Activated CD8-positive, alpha-beta T cell treated with anti-CD3 and anti-CD28 coated beads, Interleukin-2, amount 10 ng/mL, durations not matched to agents 7 days and 5 days (primary cell): ENCODE measurements around the gene PHLDA3. TPM values are rescaled to one million over a fixed set of nuclear protein-coding genes. Genes with fewer than 3 reads are reported as not detected.
"Not testable (repeated sequence)": the region's sequence is repeated elsewhere in the genome, so short reads cannot be mapped to it uniquely, and the experiment has no call there.

ENCODE experiments used
- ATAC-seq: fragments of 150-1000 bp; cut with Tn5 transposase; one replicate; pipeline ENCODE4 v1.10.0; 2021; ENCODE audit warnings: moderate library complexity
- CTCF ChIA-PET: fragments of 350-600 bp; sonication (Branson Sonifier 250); formaldehyde crosslinking; loops from one replicate; lab custom pipeline; 2021; ENCODE audit warnings: antibody characterized with exemption; lab: Charles Lee
- POLR2A ChIA-PET: fragments of 350-600 bp; sonication (Branson Sonifier 250); formaldehyde crosslinking; loops from one replicate; lab custom pipeline; 2021; ENCODE audit warnings: antibody characterized with exemption; lab: Charles Lee
- DNase-seq: peaks from one replicate; pipeline ENCODE4 v3.0.0-alpha.2; 2020
- H3K27ac Mint-ChIP-seq: one replicate; pipeline ENCODE4 v1.8.0; 2021; ENCODE audit warnings: mild to moderate bottlenecking, mixed read lengths
- H3K27me3 Mint-ChIP-seq: one replicate; pipeline ENCODE4 v1.8.0; 2021; ENCODE audit warnings: low read depth, mixed read lengths
- H3K36me3 Mint-ChIP-seq: one replicate; pipeline ENCODE4 v1.8.0; 2021; ENCODE audit warnings: low read depth, mixed read lengths
- H3K4me1 Mint-ChIP-seq: one replicate; pipeline ENCODE4 v1.8.0; 2021; ENCODE audit warnings: low read depth, mixed read lengths
- H3K4me3 Mint-ChIP-seq: one replicate; pipeline ENCODE4 v1.8.0; 2021; ENCODE audit warnings: mild to moderate bottlenecking, mixed read lengths
- H3K9me3 Mint-ChIP-seq: one replicate; pipeline ENCODE4 v1.8.0; 2022; ENCODE audit warnings: mixed read lengths; ENCODE audit not compliant: insufficient read depth
- total RNA-seq, 2 experiments: library from RNA; stranded (reverse); gene quantifications; one replicate each; pipeline ENCODE4 v1.2.3, GENCODE V29; 2021

PHLDA3 gene
- total RNA-seq, 2 experiments from 2014 or later, result 17.3 to 18.7 TPM

GRCh38 chr1:201485184-201485774, 16.3 kb upstream of the PHLDA3 start:
- no peak for ATAC-seq
- Mint-ChIP-seq H3K4me3 (no peak overlapping the region), H3K27me3 (peaks cover 13% of the 10 kb centered on the region), H3K36me3 (peaks cover 38% of the 10 kb centered on the region), H3K9me3 (no peaks in the 10 kb centered on the region), H3K27ac (no peak overlapping the region), H3K4me1 (peaks cover 24% of the 10 kb centered on the region)
- ChIA-PET POLR2A (no interaction called here), CTCF (interaction anchor here (1.8 to 5.1 kb wide), 3 partner anchors 17 to 50 kb away, joined by 8 to 82 read pairs (median 53); no protein-coding TSS in a partner anchor)
- no peak for DNase-seq

- Mint-ChIP-seq H3K27me3 (peaks cover 13% of the 10 kb centered on the region), H3K9me3 (no peaks in the 10 kb centered on the region), H3K27ac (peak overlapping the region; percentile 21), H3K4me3 (no peak overlapping the region), H3K36me3 (peaks cover 29% of the 10 kb centered on the region), H3K4me1 (peaks cover 31% of the 10 kb centered on the region)
- ATAC-seq (no peak), DNase-seq (no peak)
- ChIA-PET CTCF (interaction anchor here (1.1 to 7.7 kb wide), 7 partner anchors 8 to 33 kb away, joined by 5 to 373 read pairs (median 40); partner anchors contain the start of genes CSRP1 and PHLDA3), POLR2A (interaction anchor here (3.0 to 3.3 kb wide), 2 partner anchors 24 to 29 kb away, joined by 11 to 17 read pairs; partner anchors contain the start of gene CSRP1)
Measured at GRCh38 chr1:201483373-201483949, 14.5 kb upstream of the PHLDA3 start.

- H3K27me3 Mint-ChIP-seq, result peaks cover 13% of the 10 kb centered on the region
- POLR2A ChIA-PET, result interaction anchor here (1.0 to 3.3 kb wide), 3 partner anchors 24 to 30 kb away, joined by 3 to 17 read pairs (median 11); partner anchors contain the start of gene CSRP1
- H3K9me3 Mint-ChIP-seq, result no peaks in the 10 kb centered on the region
- DNase-seq (no peak), ATAC-seq (no peak)
- H3K4me3 Mint-ChIP-seq, result no peak overlapping the region
- H3K36me3 Mint-ChIP-seq, result peaks cover 24% of the 10 kb centered on the region
- CTCF ChIA-PET, result interaction anchor here (0.9 to 7.7 kb wide), 19 partner anchors 9 to 77 kb away, joined by 3 to 373 read pairs (median 9); partner anchors contain the start of genes CSRP1 and PHLDA3
- peaks cover 31% of the 10 kb centered on the region for H3K4me1 Mint-ChIP-seq
- no peak overlapping the region for H3K27ac Mint-ChIP-seq
Measured at GRCh38 chr1:201482755-201483154, 13.8 kb upstream of the PHLDA3 start.

GRCh38 chr1:201481761-201482493, 12.9 kb upstream of the PHLDA3 start:
- POLR2A ChIA-PET, result interaction anchor here (0.6 to 3.3 kb wide), 12 partner anchors 12 to 55 kb away, joined by 3 to 17 read pairs (median 4); partner anchors contain the start of genes CSRP1 and PHLDA3
- Mint-ChIP-seq H3K4me3 (peak overlapping the region; percentile 74), H3K9me3 (no peaks in the 10 kb centered on the region), H3K27me3 (peaks cover 16% of the 10 kb centered on the region), H3K36me3 (peaks cover 21% of the 10 kb centered on the region), H3K4me1 (peaks cover 35% of the 10 kb centered on the region), H3K27ac (no peak overlapping the region)
- peak; percentile 88 for DNase-seq
- ATAC-seq, result peak; percentile 83
- CTCF ChIA-PET, result interaction anchor here (0.7 to 7.7 kb wide), 29 partner anchors 9 to 227 kb away, joined by 3 to 373 read pairs (median 6); partner anchors contain the start of genes CSRP1 and PHLDA3

GRCh38 chr1:201481004-201481380, 12.0 kb upstream of the PHLDA3 start:
- ChIA-PET CTCF (interaction anchor here (0.7 to 7.7 kb wide), 25 partner anchors 8 to 228 kb away, joined by 3 to 373 read pairs (median 8); partner anchors contain the start of genes CSRP1 and PHLDA3), POLR2A (interaction anchor here (0.8 to 3.3 kb wide), 7 partner anchors 12 to 33 kb away, joined by 3 to 17 read pairs (median 8); partner anchors contain the start of genes CSRP1 and PHLDA3)
- H3K4me1 Mint-ChIP-seq, result peaks cover 41% of the 10 kb centered on the region

GRCh38 chr1:201480231-201481003, 11.4 kb upstream of the PHLDA3 start:
- DNase-seq, result peak; percentile 85
- no peak overlapping the region for H3K27ac Mint-ChIP-seq
- POLR2A ChIA-PET, result interaction anchor here (0.8 to 3.3 kb wide), 4 partner anchors 11 to 33 kb away, joined by 5 to 17 read pairs (median 8); partner anchors contain the start of genes CSRP1 and PHLDA3
- no peaks in the 10 kb centered on the region for H3K9me3 Mint-ChIP-seq
- ATAC-seq, result peak; percentile 72
- peaks cover 23% of the 10 kb centered on the region for H3K27me3 Mint-ChIP-seq
- CTCF ChIA-PET, result interaction anchor here (1.0 to 7.7 kb wide), 16 partner anchors 8 to 229 kb away, joined by 3 to 373 read pairs (median 12); partner anchors contain the start of genes CSRP1 and PHLDA3
- peaks cover 11% of the 10 kb centered on the region for H3K36me3 Mint-ChIP-seq
- H3K4me3 Mint-ChIP-seq, result peak overlapping the region; percentile 74
- peaks cover 45% of the 10 kb centered on the region for H3K4me1 Mint-ChIP-seq

More at GRCh38 chr1:201481004-201481380, 12.0 kb upstream of the PHLDA3 start:
- peaks cover 14% of the 10 kb centered on the region for H3K36me3 Mint-ChIP-seq
- no peaks in the 10 kb centered on the region for H3K9me3 Mint-ChIP-seq
- no peak overlapping the region for H3K27ac Mint-ChIP-seq
- no peak for ATAC-seq
- no peak for DNase-seq
- peak overlapping the region; percentile 74 for H3K4me3 Mint-ChIP-seq
- H3K27me3 Mint-ChIP-seq, result peaks cover 22% of the 10 kb centered on the region

- CTCF ChIA-PET, result interaction anchor here (3.3 to 7.7 kb wide), 4 partner anchors 11 to 43 kb away, joined by 26 to 373 read pairs (median 94); partner anchors contain the start of gene PHLDA3
- Mint-ChIP-seq H3K27ac (no peak overlapping the region), H3K4me1 (peaks cover 45% of the 10 kb centered on the region), H3K27me3 (peaks cover 28% of the 10 kb centered on the region), H3K9me3 (no peaks in the 10 kb centered on the region), H3K4me3 (no peak overlapping the region), H3K36me3 (peaks cover 5% of the 10 kb centered on the region)
- POLR2A ChIA-PET, result no interaction called here
- DNase-seq (no peak), ATAC-seq (no peak)
Measured at GRCh38 chr1:201479201-201479730, 10.3 kb upstream of the PHLDA3 start.

- CTCF ChIA-PET, result interaction anchor here (4.3 to 7.7 kb wide), 3 partner anchors 10 to 35 kb away, joined by 40 to 373 read pairs (median 147); partner anchors contain the start of gene PHLDA3
- ATAC-seq, H3K36me3 Mint-ChIP-seq: not testable (repeated sequence)
Measured at GRCh38 chr1:201478666-201479065, 9.7 kb upstream of the PHLDA3 start.

GRCh38 chr1:201476670-201477344, 7.8 kb upstream of the PHLDA3 start:
- H3K27ac Mint-ChIP-seq, result no peak overlapping the region
- ChIA-PET CTCF (interaction anchor here (0.7 to 7.7 kb wide), 3 partner anchors 29 to 41 kb away, joined by 3 to 373 read pairs (median 3); no protein-coding TSS in a partner anchor), POLR2A (no interaction called here)
- no peaks in the 10 kb centered on the region for H3K36me3 Mint-ChIP-seq
- peaks cover 39% of the 10 kb centered on the region for H3K27me3 Mint-ChIP-seq
- ATAC-seq (no peak), DNase-seq (no peak)
- H3K4me3 Mint-ChIP-seq, result no peak overlapping the region
- peaks cover 38% of the 10 kb centered on the region for H3K4me1 Mint-ChIP-seq
- H3K9me3 Mint-ChIP-seq, result no peaks in the 10 kb centered on the region

More at GRCh38 chr1:201478666-201479065, 9.7 kb upstream of the PHLDA3 start:
- H3K27ac Mint-ChIP-seq, DNase-seq, POLR2A ChIA-PET, H3K4me3 Mint-ChIP-seq, H3K9me3 Mint-ChIP-seq: not testable (repeated sequence)
- peaks cover 32% of the 10 kb centered on the region for H3K27me3 Mint-ChIP-seq
- peaks cover 45% of the 10 kb centered on the region for H3K4me1 Mint-ChIP-seq
